B cell (primary cell): ENCODE data around the gene MAP1B. TPM values are rescaled to one million over a fixed set of nuclear protein-coding genes. Genes with fewer than 3 reads are reported as not detected.

Experiments used
- ATAC-seq: fragments of 200-7000 bp; cut with Tn5 transposase; one replicate; pipeline ENCODE4 v1.10.0; 2021; ENCODE audit warnings: low read depth, mild to moderate bottlenecking, moderate number of reproducible peaks, moderate library complexity
- CTCF ChIA-PET: fragments of 350-600 bp; sonication (Branson Sonifier 250); formaldehyde crosslinking; loops from one replicate; lab custom pipeline; 2021; ENCODE audit warnings: antibody characterized with exemption, inconsistent platforms; lab: Charles Lee
- POLR2A ChIA-PET: fragments of 350-600 bp; sonication (Branson Sonifier 250); formaldehyde crosslinking; loops from one replicate; lab custom pipeline; 2021; ENCODE audit warnings: antibody characterized with exemption; lab: Charles Lee
- DNase-seq: peaks from one replicate; pipeline ENCODE4 v3.0.0; 2013
- H2AFZ ChIP-seq: 2 replicates; pipeline ENCODE4 v1.6.1; 2012; ENCODE audit warnings: mild to moderate bottlenecking, low read depth, low read length; ENCODE audit not compliant: insufficient read depth, poor library complexity, severe bottlenecking
- H3K27ac ChIP-seq, 2 donors: 1 replicate in 1 of 2; 2 replicates in 1 of 2; pipeline ENCODE4 v1.5.1; 2012 to 2013; ENCODE audit warnings: low read length in 2 of 2, mild to moderate bottlenecking in 2 of 2, moderate library complexity in 1 of 2
- H3K27me3 ChIP-seq, 4 experiments: fragments of 200-600 bp in 1 of 4; sonication (generic) in 1 of 4; replicated peaks in 1 of 4; 1 replicate in 2 of 4; 2 replicates in 2 of 4; pipeline versions ENCODE4 v1.6.1 to v1.7.0; 2013 to 2016; ENCODE audit warnings: low read length in 3 of 4, mild to moderate bottlenecking in 2 of 4, mixed read lengths in 1 of 4, moderate library complexity in 1 of 4; ENCODE audit not compliant: insufficient read depth in 4 of 4, control insufficient read depth in 3 of 4; ENCODE audit errors: control extremely low read depth in 1 of 4
- H3K36me3 ChIP-seq, 2 experiments: replicated peaks in 1 of 2; 1 replicate in 1 of 2; 2 replicates in 1 of 2; pipeline versions ENCODE4 v1.6.1 to v1.7.1; 2013; ENCODE audit warnings: low read length in 1 of 2; ENCODE audit not compliant: insufficient read depth in 2 of 2, control insufficient read depth in 1 of 2; ENCODE audit errors: control extremely low read depth in 1 of 2, extremely low read depth in 1 of 2
- H3K4me1 ChIP-seq, 2 donors: fragments of 200-600 bp in 1 of 2; sonication (generic) in 1 of 2; 1 replicate in 1 of 2; 2 replicates in 1 of 2; pipeline versions ENCODE4 v1.5.1 to v1.6.1; 2013 to 2017; ENCODE audit warnings: low read length in 2 of 2; ENCODE audit not compliant: control insufficient read depth in 2 of 2, insufficient read depth in 2 of 2
- H3K4me2 ChIP-seq: replicated peaks from 2 replicates; pipeline ENCODE3; 2012; ENCODE audit warnings: mild to moderate bottlenecking, low read depth, low read length; ENCODE audit not compliant: poor library complexity, severe bottlenecking
- H3K4me3 ChIP-seq, 5 experiments: fragments of 200-600 bp in 1 of 5; sonication (generic) in 1 of 5; 1 replicate in 3 of 5; 2 replicates in 2 of 5; pipeline versions ENCODE4 v1.5.1 to v1.7.0; 2011 to 2016; ENCODE audit warnings: low read length in 4 of 5, mild to moderate bottlenecking in 4 of 5, low read depth in 2 of 5, control low read depth in 1 of 5, moderate library complexity in 1 of 5; ENCODE audit not compliant: insufficient read depth in 1 of 5; ENCODE audit errors: control extremely low read depth in 1 of 5, extremely low read depth in 1 of 5
- H3K79me2 ChIP-seq: fragments of 200-600 bp; sonication (generic); one replicate; pipeline ENCODE4 v1.6.0; 2016; ENCODE audit warnings: low read length; ENCODE audit not compliant: control insufficient read depth, insufficient read depth
- H3K9ac ChIP-seq: fragments of 200-600 bp; sonication (generic); 2 replicates; pipeline ENCODE4 v1.6.1; 2017; ENCODE audit warnings: mild to moderate bottlenecking, low read length, moderate library complexity
- H3K9me3 ChIP-seq, 3 donors: one replicate each; pipeline versions ENCODE4 v1.6.1 to v1.7.1; 2013; ENCODE audit warnings: low read length in 2 of 3; ENCODE audit not compliant: control insufficient read depth in 2 of 3, insufficient read depth in 1 of 3; ENCODE audit errors: control extremely low read depth in 1 of 3
- H4K20me1 ChIP-seq: 2 replicates; pipeline ENCODE4 v1.6.0; 2012; ENCODE audit warnings: mild to moderate bottlenecking, low read length; ENCODE audit not compliant: insufficient read depth, control insufficient read depth, poor library complexity, severe bottlenecking
- H3K27ac Mint-ChIP-seq: one replicate; pipeline ENCODE4 v1.8.0; 2021; ENCODE audit warnings: mixed read lengths
- H3K27me3 Mint-ChIP-seq: one replicate; pipeline ENCODE4 v1.8.0; 2021; ENCODE audit warnings: mixed read lengths
- H3K4me1 Mint-ChIP-seq: one replicate; pipeline ENCODE4 v1.8.0; 2021; ENCODE audit warnings: mixed read lengths
- H3K4me3 Mint-ChIP-seq: one replicate; pipeline ENCODE4 v1.8.0; 2021; ENCODE audit warnings: mixed read lengths
- H3K9me3 Mint-ChIP-seq: one replicate; pipeline ENCODE4 v1.8.0; 2022; ENCODE audit warnings: mixed read lengths; ENCODE audit not compliant: insufficient read depth
- EZH2 ChIP-seq: IDR thresholded peaks from 2 replicates; pipeline ENCODE4 v1.6.1; 2012; ENCODE audit warnings: borderline replicate concordance, low read depth, mild to moderate bottlenecking, moderate library complexity, low read length; ENCODE audit not compliant: insufficient read depth, poor library complexity, severe bottlenecking
- WGBS: methylation state at CpG from one replicate; pipeline ENCODE4 v1.1.5; 2013; ENCODE audit warnings: missing lambda C conversion rate; ENCODE audit not compliant: insufficient coverage; 5-methylcytosine and 5-hydroxymethylcytosine counted together
- intact Hi-C: fragments of 100-400 bp; cut with micrococcal nuclease; formaldehyde crosslinking; loops from one replicate; pipeline ENCODE4 v1.10.0; 2022
- polyA plus RNA-seq: library from polyadenylated mRNA; depleted of rRNA; stranded (reverse); fragments of >200 nt; gene quantifications from 2 replicates; pipeline ENCODE4 v1.2.3, GENCODE V29; 2012
- total RNA-seq, 2 donors: library from RNA; stranded (reverse); fragments of 120-200 nt in 1 of 2; gene quantifications; 1 replicate in 1 of 2; 2 replicates in 1 of 2; pipeline versions ENCODE4 v1.2.3 to v1.2.4, GENCODE V29; 2013 to 2022
- TF ChIP-seq, protein P1 (sequence below): fragments of 200-600 bp; IDR thresholded peaks from one replicate; pipeline ENCODE4 v1.8.0; 2022; ENCODE audit warnings: antibody characterized with exemption, mild to moderate bottlenecking

MAP1B gene
- total and polyA plus RNA-seq, 2 donors (not counting 1 experiment from before 2014, with no cell fraction given), result 0.15 TPM; not detected in 1

DNA sequence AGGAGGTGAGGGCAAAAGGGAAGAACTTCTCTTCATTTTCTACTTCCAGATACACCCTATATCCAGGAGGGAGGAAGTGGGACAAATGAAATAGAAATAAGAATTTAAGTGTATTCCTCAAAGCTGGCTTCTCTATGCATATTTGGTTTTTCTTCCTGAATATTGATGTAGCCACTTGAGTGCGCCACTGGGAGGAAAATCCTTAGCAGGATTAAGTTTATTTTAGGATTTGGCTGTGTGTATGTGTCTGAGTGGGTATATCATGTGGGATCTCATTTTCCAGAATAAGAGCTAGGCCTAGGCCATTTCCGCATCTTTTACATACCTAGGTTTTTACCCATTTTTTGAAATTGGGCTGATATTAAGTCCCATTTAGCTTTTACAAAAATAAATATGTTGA lies 42.5 kb downstream of the MAP1B start:
- H2AFZ ChIP-seq, result no peak overlapping the region
- POLR2A ChIA-PET, result no interaction called here
- intact Hi-C loops, result no loop called here
- no peaks in the 10 kb centered on the region for H3K4me1 ChIP-seq
- no peak overlapping the region for H3K4me2 ChIP-seq
- ATAC-seq (no peak), DNase-seq (no peak)
- no peak overlapping the region for H3K4me3 Mint-ChIP-seq
- H4K20me1 ChIP-seq, result no peaks in the 10 kb centered on the region
- no CpG with 5 or more reads among the region's 2 CpGs for WGBS
- no peak overlapping the region for H3K9ac ChIP-seq
- CTCF ChIA-PET, result no interaction called here
- no peak overlapping the region for H3K4me3 ChIP-seq
- H3K27ac ChIP-seq, result no peak overlapping the region
- H3K27me3 Mint-ChIP-seq, result peaks cover 3% of the 10 kb centered on the region
- no peaks in the 10 kb centered on the region for H3K79me2 ChIP-seq
- peaks cover 0 to 4% (median 0%) of the 10 kb centered on the region in 4 experiments for H3K27me3 ChIP-seq
- H3K9me3 Mint-ChIP-seq, result no peaks in the 10 kb centered on the region
- TF ChIP-seq EZH2, result no peak
- TF ChIP-seq, protein P1, sequence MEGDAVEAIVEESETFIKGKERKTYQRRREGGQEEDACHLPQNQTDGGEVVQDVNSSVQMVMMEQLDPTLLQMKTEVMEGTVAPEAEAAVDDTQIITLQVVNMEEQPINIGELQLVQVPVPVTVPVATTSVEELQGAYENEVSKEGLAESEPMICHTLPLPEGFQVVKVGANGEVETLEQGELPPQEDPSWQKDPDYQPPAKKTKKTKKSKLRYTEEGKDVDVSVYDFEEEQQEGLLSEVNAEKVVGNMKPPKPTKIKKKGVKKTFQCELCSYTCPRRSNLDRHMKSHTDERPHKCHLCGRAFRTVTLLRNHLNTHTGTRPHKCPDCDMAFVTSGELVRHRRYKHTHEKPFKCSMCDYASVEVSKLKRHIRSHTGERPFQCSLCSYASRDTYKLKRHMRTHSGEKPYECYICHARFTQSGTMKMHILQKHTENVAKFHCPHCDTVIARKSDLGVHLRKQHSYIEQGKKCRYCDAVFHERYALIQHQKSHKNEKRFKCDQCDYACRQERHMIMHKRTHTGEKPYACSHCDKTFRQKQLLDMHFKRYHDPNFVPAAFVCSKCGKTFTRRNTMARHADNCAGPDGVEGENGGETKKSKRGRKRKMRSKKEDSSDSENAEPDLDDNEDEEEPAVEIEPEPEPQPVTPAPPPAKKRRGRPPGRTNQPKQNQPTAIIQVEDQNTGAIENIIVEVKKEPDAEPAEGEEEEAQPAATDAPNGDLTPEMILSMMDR, result no peak
- H3K4me1 Mint-ChIP-seq, result no peaks in the 10 kb centered on the region
- H3K27ac Mint-ChIP-seq, result no peak overlapping the region
- no peaks in the 10 kb centered on the region for H3K36me3 ChIP-seq
- H3K9me3 ChIP-seq, result no peaks in the 10 kb centered on the region

DNA sequence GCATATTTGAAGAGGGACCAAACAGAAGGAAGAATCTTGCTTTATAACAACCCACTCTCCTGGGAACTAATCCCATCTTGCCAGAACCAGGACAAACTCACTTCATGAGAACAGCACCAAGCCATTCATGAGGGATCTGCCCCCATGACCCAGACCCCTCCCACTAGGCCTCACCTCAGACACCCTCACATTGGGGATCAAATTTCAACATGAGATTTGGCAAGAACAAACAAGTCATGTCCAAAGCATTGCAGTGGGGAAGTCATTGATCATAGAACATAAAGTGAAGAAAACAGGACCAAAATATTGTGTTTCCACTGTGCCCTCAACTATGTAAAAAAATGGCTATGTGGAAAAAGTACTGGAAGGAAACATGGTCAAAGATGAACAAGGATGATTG lies 43.9 kb downstream of the MAP1B start:
- Mint-ChIP-seq H3K27me3 (peaks cover 6% of the 10 kb centered on the region), H3K27ac (no peak overlapping the region), H3K9me3 (no peaks in the 10 kb centered on the region), H3K4me1 (no peaks in the 10 kb centered on the region), H3K4me3 (no peak overlapping the region)
- Histone ChIP-seq H3K4me1 (no peaks in the 10 kb centered on the region), H3K27me3 (peaks cover 0 to 4% (median 0%) of the 10 kb centered on the region in 4 experiments), H3K4me2 (no peak overlapping the region), H3K27ac (no peak overlapping the region), H2AFZ (peak overlapping the region; percentile 9), H3K36me3 (no peaks in the 10 kb centered on the region), H3K9ac (no peak overlapping the region), H4K20me1 (no peaks in the 10 kb centered on the region), H3K9me3 (no peaks in the 10 kb centered on the region), H3K4me3 (no peak overlapping the region), H3K79me2 (no peaks in the 10 kb centered on the region)
- no peak for DNase-seq
- POLR2A ChIA-PET, result no interaction called here
- CTCF ChIA-PET, result no interaction called here
- intact Hi-C loops, result no loop called here
- TF ChIP-seq, protein P1, result no peak
- no peak for TF ChIP-seq EZH2
- ATAC-seq, result no peak
